HL-60 (cell line): ENCODE measurements around the gene MAOA.

Experiments
- DNase-seq, 2 experiments: peaks; one replicate each; pipeline ENCODE4 v3.0.0-alpha.2; 2010 to 2020; ENCODE audit warnings: low read depth in 1 of 2, low spot score in 1 of 2
- H3K27ac ChIP-seq: fragments of 250-450 bp; sonication (Bioruptor Pico); replicated peaks from 2 replicates; pipeline ENCODE4 v1.5.1; 2020; ENCODE audit warnings: mild to moderate bottlenecking, moderate library complexity
- H3K27me3 ChIP-seq: fragments of 250-450 bp; sonication (Bioruptor Pico); 2 replicates; pipeline ENCODE4 v1.5.1; 2021; ENCODE audit warnings: mild to moderate bottlenecking, moderate library complexity; ENCODE audit not compliant: insufficient read depth, poor library complexity, severe bottlenecking
- H3K4me3 ChIP-seq: replicated peaks from 2 replicates; pipeline ENCODE4 v1.5.1; 2011; ENCODE audit warnings: mild to moderate bottlenecking, control low read depth, low read length; ENCODE audit not compliant: insufficient read depth
- CTCF ChIP-seq: IDR thresholded peaks from one replicate; pipeline ENCODE4 v1.5.1; 2011; ENCODE audit warnings: low read length, control low read depth, inconsistent platforms; ENCODE audit not compliant: insufficient read depth
- GABPA ChIP-seq: IDR thresholded peaks from 2 replicates; pipeline ENCODE4 v1.6.1; 2012; ENCODE audit warnings: low read depth
- POLR2AphosphoS5 ChIP-seq: IDR thresholded peaks from 2 replicates; pipeline ENCODE4 v1.6.1; 2012; ENCODE audit warnings: low read depth
- SPI1 ChIP-seq: IDR thresholded peaks from 2 replicates; pipeline ENCODE4 v1.6.1; 2012; ENCODE audit warnings: low read depth, mild to moderate bottlenecking, borderline replicate concordance
- TF ChIP-seq, protein P1 (sequence below): IDR thresholded peaks from 2 replicates; pipeline ENCODE4 v1.6.1; 2012; ENCODE audit warnings: low read depth; ENCODE audit not compliant: insufficient replicate concordance

The MAOA gene

DNA sequence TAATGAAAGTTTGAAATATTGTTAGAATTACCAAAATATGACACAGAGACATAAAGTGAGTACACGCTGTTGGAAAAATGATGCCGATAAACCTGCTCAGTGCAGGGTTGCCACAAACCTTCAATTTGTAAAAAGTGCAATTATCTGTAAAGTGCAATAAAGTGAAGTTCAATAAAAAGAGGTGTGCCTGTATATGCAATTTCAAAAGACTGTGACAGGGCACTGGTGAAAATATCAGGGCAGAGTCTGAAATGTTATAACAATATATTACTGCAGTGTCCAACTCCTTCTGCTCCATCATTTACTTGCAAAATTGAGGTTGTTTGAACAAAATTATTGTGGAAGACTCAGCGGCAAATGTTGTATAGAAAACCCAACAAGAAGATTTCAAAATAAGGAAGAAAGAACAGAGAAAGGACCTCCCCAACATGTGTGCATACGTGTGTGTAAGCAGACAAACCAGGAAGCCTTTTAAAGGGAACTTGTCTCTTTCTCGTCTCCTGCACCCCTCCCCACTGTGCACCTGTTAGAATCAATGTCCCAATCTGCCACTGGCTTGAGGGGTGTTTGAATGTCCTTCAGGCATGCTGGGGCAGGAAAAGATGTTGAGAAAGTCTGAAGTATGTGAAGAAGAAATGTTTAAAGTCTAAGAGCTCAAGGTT lies 130.0 kb downstream of the MAOA start:
- no peak for DNase-seq
- H3K4me3 ChIP-seq = no peak overlapping the region
- H3K27me3 ChIP-seq = no peaks in the 10 kb centered on the region
- no peak for TF ChIP-seq GABPA
- TF ChIP-seq CTCF = no peak
- TF ChIP-seq POLR2AphosphoS5 = no peak
- TF ChIP-seq, protein P1, sequence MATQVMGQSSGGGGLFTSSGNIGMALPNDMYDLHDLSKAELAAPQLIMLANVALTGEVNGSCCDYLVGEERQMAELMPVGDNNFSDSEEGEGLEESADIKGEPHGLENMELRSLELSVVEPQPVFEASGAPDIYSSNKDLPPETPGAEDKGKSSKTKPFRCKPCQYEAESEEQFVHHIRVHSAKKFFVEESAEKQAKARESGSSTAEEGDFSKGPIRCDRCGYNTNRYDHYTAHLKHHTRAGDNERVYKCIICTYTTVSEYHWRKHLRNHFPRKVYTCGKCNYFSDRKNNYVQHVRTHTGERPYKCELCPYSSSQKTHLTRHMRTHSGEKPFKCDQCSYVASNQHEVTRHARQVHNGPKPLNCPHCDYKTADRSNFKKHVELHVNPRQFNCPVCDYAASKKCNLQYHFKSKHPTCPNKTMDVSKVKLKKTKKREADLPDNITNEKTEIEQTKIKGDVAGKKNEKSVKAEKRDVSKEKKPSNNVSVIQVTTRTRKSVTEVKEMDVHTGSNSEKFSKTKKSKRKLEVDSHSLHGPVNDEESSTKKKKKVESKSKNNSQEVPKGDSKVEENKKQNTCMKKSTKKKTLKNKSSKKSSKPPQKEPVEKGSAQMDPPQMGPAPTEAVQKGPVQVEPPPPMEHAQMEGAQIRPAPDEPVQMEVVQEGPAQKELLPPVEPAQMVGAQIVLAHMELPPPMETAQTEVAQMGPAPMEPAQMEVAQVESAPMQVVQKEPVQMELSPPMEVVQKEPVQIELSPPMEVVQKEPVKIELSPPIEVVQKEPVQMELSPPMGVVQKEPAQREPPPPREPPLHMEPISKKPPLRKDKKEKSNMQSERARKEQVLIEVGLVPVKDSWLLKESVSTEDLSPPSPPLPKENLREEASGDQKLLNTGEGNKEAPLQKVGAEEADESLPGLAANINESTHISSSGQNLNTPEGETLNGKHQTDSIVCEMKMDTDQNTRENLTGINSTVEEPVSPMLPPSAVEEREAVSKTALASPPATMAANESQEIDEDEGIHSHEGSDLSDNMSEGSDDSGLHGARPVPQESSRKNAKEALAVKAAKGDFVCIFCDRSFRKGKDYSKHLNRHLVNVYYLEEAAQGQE = no peak
- no peak for TF ChIP-seq SPI1
- H3K27ac ChIP-seq = no peak overlapping the region
